Vagina (tissue), 2 donors: ENCODE data around the gene ATP8A2.
"Not testable (repeated sequence)": the region's sequence is repeated elsewhere in the genome, so short reads cannot be mapped to it uniquely, and the experiment has no call there.

ENCODE experiments used
- POLR2A ChIP-seq, 2 donors: fragments of 450-650 bp; IDR thresholded peaks; one replicate each; pipeline ENCODE4 v1.6.1; 2017; ENCODE audit warnings: antibody characterized with exemption in 2 of 2, mild to moderate bottlenecking in 2 of 2, moderate library complexity in 2 of 2
- POLR2AphosphoS5 ChIP-seq, 2 donors: sonication (generic); formaldehyde crosslinking; IDR thresholded peaks; one replicate each; pipeline ENCODE4 v1.9.0; 2017; ENCODE audit warnings: antibody characterized with exemption in 2 of 2, mild to moderate bottlenecking in 2 of 2, low read depth in 1 of 2; ENCODE audit not compliant: insufficient read depth in 1 of 2
- TF ChIP-seq, protein P1 (sequence below), 3 experiments: fragments of 450-650 bp in 2 of 3; fragments of 200-600 bp in 1 of 3; sonication (generic) in 1 of 3; IDR thresholded peaks; one replicate each; pipeline ENCODE4 v1.5.1; 2017 to 2019; ENCODE audit warnings: antibody characterized with exemption in 3 of 3, mild to moderate bottlenecking in 2 of 3, moderate library complexity in 2 of 3

DNA sequence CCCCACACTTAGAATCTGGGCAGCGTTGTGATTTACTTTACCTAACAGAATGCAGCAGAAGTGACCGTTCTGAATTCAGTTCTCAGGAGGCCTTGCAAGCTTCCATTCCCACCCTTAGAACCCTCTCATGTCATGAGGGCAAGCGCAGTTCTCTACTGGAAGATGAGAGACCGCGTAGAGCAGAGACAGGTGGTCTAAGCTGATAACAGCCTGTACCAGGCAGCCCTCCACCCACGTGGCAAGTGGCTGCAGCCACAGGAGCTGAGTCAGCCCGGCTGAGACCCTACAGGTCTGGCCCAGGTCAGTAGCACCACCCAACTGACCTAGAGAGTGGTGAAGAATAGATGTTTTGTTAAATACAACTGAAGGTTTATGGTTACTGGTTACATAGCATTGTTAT is 694.7 kb downstream of the ATP8A2 start:
- TF ChIP-seq POLR2A (IDR thresholded peaks at IDR 0.05); POLR2AphosphoS5 (IDR thresholded peaks at IDR 0.05; ENCODE audit: insufficient read depth in 1 of 2, low read depth in 1 of 2): not testable (repeated sequence)
- TF ChIP-seq, protein P1, sequence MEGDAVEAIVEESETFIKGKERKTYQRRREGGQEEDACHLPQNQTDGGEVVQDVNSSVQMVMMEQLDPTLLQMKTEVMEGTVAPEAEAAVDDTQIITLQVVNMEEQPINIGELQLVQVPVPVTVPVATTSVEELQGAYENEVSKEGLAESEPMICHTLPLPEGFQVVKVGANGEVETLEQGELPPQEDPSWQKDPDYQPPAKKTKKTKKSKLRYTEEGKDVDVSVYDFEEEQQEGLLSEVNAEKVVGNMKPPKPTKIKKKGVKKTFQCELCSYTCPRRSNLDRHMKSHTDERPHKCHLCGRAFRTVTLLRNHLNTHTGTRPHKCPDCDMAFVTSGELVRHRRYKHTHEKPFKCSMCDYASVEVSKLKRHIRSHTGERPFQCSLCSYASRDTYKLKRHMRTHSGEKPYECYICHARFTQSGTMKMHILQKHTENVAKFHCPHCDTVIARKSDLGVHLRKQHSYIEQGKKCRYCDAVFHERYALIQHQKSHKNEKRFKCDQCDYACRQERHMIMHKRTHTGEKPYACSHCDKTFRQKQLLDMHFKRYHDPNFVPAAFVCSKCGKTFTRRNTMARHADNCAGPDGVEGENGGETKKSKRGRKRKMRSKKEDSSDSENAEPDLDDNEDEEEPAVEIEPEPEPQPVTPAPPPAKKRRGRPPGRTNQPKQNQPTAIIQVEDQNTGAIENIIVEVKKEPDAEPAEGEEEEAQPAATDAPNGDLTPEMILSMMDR (IDR thresholded peaks at IDR 0.05), result not testable (repeated sequence)
